Activated naive CD4-positive, alpha-beta T cell treated with anti-CD3 and anti-CD28 coated beads, Interleukin-2, amount 50 U/mL, for 16 hours (primary cell): ENCODE results near the gene ZC3H18.

Experiments
- DNase-seq: peaks from one replicate; pipeline ENCODE4 v3.0.0-alpha.2; 2020

ZC3H18 gene

DNA sequence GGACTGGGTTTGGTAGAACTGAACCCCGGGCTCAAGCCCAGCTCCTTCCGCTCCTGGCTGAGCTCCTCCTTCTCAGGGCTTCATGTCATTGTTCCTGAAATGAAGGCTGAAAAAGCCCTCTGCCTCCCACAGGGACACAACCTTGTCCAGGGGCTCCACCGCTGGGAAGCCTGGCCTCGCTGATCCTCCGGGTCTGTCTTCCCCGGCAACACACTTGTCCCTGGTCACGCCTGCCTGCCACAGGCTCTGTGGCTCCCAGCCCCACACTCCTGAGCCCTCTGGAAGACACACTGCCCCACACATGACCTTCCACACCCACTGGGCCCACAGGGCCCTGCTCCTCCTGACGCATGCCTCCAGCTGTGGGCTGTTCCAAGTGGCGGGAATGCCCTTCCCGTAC, 18.0 kb upstream of the ZC3H18 start:
- no peak for DNase-seq

DNA sequence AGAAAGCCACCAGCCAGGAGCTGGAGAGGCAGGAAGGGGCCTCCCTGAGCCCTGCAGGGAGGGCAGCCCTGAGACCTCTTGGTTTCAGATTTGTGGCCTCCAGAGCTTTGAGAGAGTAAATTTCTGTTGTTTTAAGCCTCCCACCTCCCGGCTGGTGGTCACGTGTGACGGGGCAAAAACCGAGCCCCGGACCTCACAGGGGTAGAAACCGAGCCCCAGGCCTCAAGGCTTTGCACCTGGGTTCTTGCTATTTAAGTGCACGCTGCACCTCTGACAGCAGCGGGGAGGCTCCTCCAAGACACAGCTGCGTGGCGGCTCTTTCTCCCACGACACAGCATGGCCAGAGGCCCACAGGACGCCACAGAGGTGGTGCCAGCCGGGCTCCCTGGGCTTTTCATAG, 17.4 kb upstream of the ZC3H18 start:
- DNase-seq: no peak

DNA sequence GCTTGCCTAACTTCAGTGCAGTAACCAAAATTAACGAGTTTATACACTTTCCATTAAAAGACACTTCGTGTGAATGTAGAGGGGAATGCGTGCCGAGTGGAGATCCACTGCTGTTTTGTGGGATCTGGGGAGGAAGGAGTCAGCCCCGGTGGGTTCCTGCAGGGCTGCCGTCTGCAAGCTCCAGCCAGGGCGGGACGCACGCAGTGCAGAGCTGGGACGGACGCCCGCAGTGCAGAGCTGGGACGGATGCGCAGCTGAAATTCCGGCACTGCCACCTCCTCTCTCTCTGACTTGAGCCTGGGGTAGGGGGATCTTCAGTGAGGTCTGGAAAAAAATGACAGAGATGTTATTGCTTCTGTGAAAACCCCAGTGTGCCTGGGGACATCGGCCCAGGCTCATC, 16.5 kb upstream of the ZC3H18 start:
- DNase-seq: no peak

- no peak for DNase-seq
Measured at GRCh38 chr16:88554711-88555264, 15.4 kb upstream of the ZC3H18 start.

DNA sequence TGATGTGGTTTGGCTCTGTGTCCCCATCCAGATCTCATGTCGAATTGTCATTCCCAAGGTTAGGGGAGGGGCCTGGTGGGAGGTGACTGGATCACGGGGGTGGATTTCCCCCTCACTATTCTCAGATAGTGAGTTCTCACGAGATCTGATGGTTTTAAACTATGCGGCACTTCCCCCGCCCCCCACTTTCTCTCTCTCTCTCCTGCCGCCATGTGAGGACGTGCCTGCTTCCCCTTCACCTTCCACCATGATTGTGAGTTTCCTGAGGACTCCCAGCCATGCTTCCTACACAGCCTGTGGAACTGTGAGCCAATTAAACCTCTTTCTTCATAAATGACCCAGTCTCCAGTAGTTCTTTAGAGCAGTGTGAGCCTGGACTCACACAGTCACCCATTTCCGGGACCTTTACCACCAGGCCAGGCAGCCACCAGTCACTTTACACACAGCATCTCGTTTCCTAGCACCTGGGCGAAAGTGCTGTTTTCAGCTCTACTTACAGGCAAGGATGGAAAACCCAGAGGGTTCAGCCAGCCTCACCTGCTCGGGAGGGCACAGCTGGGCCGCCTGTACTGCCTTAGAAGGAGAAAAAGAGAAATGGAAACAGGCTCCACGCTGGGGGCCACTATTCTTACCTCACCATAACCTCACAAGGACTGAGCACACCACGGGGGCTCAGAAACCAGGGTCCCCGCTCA, 13.8 kb upstream of the ZC3H18 start:
- no peak for DNase-seq

GRCh38 chr16:88558457-88559442, 11.5 kb upstream of the ZC3H18 start:
- DNase-seq: no peak

DNA sequence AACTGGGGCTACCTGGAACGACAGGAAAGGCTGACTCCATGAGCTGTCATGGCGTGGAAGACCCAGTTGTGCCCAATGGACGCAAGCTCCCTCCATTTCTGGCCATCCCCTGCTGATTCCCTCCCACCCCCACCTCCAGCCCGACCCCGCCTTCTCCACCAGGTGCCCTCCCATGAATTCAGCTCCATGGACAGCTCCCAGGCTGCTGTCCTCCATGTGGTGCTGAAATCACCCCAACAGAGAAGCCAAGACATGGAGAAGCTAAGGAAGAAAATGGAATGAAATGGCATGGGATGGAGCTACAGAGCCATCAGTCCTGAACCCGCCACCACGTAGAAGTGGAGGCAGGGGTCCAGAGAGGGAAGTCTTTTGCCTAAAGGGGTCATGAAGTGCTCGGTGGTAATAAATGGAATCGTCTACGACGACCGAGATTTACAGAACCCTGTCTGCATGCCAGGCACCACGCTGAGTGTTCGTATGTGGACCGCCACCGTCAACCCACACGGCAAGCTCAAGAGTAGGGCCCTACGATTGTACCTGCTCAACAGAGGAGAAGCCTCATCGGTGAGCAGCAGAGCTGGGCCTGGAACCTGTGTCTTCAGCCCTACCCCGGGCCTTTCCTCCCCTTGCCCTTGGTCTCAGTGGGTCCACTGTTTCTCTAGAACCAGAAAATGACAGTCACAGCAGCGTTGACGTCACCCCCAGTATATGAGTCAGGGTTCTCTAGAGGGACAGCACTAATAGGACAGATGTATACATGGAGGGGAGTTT, 9.3 kb upstream of the ZC3H18 start:
- no peak for DNase-seq

DNA sequence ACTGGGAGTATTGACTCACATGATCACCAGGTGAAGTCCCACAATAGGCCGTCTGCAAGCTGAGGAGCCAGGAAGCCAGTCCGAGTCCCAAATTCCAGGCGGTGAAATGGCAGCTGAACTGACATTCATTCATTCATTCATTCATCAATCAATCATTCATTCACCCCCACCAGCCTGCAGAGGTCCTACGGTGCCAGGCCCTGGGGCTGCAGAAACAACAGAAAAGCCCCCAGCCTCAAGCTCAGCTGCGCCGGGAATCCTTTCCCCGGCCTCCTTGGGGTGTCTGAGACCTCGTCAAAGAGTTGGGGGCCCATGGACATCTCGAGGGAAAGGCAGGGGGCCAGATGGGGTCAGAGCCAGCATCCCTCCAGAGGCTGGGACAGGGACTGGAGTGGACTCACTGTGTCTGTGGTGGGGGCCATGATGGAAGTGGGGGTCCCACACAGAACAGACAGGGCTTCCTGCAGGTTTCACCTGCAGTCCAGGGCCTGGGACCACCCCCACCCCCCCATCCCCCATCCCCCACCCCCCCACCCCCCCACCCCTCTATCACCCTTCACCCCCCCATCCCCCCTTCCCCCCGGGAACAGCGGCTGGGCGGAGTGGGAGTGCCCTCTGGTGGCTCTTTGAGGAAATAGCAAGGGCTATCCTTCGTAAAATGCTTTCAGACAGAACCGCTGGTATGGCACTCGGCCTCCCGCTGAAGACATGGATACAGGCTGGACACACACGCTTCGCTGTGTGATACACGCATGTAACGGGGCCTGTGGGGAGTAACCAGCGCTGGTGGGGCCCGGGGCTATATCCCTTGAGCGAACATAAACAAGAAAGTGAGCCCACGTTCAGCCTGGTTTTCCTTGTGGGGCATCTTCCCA, 8.5 kb upstream of the ZC3H18 start:
- DNase-seq: peak; percentile 57

DNA sequence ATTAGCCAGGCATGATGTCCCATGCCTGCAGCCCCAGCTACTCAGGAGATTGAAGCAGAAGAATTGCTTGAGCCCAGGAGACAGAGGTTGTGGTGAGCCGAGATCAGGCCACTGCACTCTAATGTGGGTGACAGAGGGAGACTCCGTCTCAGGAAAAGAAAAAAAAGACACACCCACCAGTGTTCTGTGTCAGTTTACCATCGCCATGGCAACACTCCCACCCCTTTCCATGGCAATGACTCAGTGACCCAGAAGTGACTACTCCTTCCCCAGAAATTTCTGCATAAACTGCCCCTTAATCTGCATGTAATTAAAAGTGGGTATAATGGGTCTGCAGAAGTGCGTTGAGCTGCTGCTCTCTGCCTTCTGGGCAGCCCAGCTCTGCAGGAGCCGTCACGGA, 4.0 kb upstream of the ZC3H18 start:
- peak; percentile 65 for DNase-seq

DNA sequence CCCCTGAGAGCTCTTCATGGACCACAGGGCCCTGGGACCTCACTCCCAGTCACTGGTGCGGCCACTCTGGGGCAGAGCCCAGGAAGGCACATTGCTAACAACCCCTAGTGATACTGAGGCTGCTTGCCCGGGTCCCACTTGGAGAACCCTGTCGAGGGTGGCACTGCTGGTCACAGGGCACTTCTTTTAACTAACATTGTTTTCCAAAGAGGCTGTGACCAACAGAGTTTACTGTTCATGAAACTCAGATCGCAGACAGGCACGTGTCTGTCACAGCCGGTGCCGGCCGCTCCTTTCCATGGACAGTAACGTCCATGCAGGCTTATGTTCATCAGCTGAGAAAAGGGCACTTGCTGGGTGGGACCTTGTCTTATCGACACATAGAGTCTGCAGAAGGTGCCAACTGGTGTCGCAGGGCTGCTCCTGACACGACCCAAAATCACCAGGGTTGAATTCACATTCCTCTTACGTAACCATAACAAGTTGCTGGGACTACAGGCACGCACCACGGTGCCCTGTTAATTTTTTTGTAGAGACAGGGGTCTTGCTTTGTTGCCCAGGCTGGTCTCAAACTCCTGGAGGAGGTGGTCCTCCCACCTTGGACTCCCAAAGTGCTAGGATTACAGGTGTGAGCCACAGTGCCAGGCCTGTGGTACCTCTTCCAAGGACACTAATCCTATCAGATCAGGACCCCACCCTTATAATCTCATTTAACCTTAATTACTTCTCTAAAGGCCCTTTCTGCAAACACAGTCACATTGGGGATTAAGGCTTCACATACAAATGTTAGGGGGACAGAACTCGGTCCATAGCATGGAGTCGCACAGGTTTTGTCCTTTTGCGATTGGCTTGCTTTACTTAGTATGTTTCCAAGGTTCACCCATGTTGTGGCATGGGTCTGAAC, 1.2 kb upstream of the ZC3H18 start:
- DNase-seq: no peak

- DNase-seq: no peak
Measured at GRCh38 chr16:88569614-88569984, 604 bp upstream of the ZC3H18 start.

DNA sequence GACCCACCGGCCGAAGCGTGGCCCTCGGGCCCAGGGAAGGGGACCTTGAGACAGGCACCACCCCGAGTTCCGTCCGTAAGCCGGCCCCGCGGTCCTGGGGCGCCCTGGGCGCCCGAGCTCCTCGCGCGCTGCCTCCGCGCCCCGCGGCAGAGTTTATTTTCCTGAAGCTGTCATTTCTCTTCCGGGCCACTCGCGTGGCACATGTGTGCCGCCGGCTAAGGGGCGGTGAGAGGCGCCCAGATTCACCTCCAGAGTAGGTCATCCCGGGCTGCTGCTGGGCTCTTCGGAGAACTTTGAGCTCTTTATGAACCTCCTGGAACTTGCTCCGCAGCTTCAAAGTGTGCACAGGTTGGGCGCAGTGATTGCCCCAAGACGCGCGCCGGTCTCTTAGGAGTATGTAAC, 489 bp downstream of the ZC3H18 start:
- DNase-seq: peak; percentile 54

GRCh38 chr16:88575251-88575650, 5.0 kb downstream of the ZC3H18 start:
- no peak for DNase-seq

DNA sequence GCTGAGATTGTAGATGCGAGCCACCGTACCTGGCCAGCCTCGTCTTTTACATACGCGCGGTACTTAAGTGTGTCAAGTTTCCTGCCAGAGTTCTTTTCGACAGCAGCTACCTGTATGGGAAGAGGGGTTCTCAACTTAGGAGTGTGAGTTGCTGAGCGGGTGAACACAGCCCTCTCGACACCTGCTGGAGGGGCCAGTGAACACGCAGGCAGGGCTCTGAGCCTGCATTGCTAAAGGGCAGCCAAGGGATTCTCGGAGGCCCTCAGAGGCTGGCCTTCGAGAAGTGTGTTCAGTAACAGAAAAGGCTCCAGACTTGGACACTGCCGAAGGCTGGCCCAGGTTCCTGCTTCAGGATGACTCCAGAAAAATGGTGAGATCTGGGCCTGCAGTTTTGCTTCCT, 6.1 kb downstream of the ZC3H18 start:
- DNase-seq: no peak

GRCh38 chr16:88577166-88577565, 7.0 kb downstream of the ZC3H18 start:
- DNase-seq: no peak

DNA sequence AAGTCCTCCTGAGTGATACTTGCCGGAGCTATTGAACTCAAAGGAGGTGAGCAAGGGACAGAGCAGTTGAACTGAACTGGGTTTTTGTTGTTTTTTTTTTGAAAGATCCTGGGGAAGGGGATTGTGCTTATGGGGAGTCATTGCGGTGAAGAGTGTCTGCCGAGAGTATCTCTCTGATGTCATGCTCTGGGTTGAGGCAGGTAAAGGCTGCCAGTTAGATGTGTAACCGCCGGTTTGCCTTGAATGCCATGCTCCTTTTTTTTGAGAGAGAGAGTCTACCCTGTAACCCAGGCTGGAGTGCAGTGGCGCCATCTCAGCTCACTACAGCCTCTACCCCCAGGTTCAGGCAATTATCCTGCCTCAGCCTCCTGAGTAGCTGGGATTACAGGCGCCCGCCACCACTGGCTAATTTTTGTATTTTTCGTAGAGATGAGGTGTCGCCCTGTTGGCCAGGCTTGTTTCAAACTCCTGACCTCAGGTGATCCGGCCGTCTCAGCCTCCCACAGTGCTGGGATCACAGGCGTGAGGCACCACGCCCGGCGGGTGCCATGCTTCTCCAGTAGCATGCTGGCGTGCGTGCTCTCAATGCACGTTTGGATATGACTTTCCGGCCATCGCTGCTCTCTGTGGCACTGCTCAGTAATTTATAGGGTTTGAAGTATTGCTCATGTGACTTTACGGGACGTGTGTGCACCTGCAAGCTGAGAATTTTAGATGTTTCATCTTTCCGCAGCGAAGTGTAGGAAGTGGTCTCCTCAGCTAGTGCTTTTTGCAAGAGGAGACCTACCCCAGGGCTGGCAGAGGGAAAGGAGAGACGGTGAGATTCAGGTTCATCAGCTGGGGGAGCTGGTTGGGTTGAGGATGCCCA, 8.5 kb downstream of the ZC3H18 start:
- no peak for DNase-seq

DNA sequence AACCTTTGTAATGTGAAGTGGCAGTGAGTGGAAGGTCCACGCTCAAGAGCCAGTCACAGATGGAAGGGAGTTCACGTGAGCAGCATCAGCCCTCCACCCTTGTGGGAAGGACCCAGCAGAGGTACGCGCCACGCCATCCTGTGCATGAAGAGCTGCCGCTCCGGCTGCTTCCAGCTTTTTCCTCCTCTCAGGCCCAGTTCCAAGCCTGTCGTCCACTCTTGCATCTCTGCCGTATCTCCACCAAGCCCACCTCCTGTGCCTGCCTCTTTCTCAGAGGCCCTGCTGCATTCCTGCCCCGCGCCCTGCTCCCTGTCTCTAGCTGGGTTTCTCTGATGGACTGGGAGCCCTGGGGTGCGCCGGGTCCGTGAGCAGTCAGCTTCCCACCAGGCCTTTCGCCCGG, 10.2 kb downstream of the ZC3H18 start:
- no peak for DNase-seq

DNA sequence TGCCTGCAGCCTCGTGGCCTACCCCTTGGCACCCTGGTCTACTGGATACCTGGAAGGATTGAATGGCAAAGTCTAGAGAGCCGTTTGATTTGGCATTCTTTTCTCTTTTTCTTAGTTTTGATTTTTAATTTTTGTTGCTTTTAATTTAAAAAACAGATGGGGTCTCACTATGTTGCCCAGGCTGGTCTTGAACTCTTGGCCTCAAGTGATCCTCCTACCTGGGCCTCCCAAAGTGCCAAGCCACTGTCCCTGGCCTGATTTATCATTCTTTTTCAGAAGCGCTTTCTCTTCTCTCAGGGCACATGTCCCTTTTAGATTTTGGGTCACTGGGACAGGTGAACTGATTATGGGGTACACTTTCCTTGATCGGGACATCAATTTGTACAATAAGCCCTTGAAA, 10.8 kb downstream of the ZC3H18 start:
- DNase-seq: no peak

- DNase-seq: no peak
Measured at GRCh38 chr16:88582912-88583575, 12.8 kb downstream of the ZC3H18 start.
